Measurements from ENCODE around the gene NCEH1. TPM values are rescaled to one million over a fixed set of nuclear protein-coding genes. Genes with fewer than 3 reads are reported as not detected.

The NCEH1 gene
- total and polyA plus RNA-seq, 3 experiments from 2014 or later, result 3.5 to 12.9 (median 9.1) TPM

DNA sequence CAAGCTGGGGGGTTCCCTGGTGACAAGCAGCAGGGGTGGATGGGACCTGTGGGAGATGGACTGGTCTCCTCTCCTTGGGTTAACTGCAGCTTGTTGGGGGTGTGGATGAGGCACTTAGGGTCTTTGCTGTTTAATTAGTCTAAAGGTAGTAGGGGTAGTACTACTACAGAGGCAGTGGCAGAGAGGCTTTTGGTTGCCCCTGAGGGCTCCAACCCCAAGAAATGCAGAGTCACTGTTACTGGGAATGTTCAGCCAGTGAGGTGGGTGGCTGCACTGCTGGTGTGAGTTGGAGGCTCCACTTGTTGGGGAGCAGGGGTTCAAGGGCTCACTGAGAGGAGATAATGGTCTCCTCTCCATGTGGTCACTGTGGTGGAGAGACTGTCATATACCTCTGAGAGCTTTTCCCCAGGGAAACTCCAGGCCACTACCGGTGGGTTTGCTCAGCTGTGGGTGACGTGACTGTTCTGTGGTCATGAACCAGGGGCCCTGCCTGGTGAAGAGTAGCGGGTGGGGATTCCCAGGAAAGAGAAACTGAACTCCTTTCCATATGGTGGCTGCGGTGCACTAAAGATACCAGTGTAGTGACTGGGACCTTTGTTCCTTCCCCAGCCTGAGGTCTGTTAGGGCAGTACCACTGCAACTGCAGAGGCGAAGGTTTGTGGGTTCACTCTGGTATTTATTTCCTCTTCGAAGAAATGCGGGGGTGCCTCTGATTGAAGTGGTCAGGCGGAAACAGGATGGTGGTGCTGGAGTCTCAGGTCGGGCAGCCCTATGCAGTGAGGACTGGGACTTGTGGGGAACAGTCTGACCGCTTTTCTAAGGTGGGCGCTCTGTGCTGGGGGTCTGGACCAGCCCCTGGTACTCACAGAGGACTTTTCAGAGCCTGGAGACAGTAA, 118.7 kb downstream of the NCEH1 start:
- peak overlapping the region; percentile 39 for H3K4me3 ChIP-seq (ENCODE audit: low read length)
- CTCF ChIA-PET, result interaction anchor here (0.7 to 4.4 kb wide), 3 partner anchors 14 to 131 kb away, joined by 3 to 25 read pairs (median 3); no protein-coding TSS in a partner anchor
- Mint-ChIP-seq H3K4me1 (peaks cover 48 to 70% (median 66%) of the 10 kb centered on the region in 3 donors), H3K36me3 (peaks cover 0 to 1% (median 0%) of the 10 kb centered on the region in 3 donors), H3K4me3 (peak overlapping the region; percentile 28 to 88 (median 79)), H3K9me3 (no peaks in the 10 kb centered on the region), H3K27me3 (no peaks in the 10 kb centered on the region), H3K27ac (peak overlapping the region; percentile 69 to 93 (median 90))
- peak overlapping the region; percentile 4 for H3K27ac ChIP-seq (ENCODE audit: low read depth, low read length)
- DNase-seq, result peak; percentile 49 to 75 (median 71)
- no peaks in the 10 kb centered on the region for H3K9me3 ChIP-seq (ENCODE audit: low read length)
- peaks cover 44% of the 10 kb centered on the region for H3K4me1 ChIP-seq (ENCODE audit: insufficient read depth, low read length)
- H3K27me3 ChIP-seq (ENCODE audit: insufficient read depth, low read length, poor library complexity, severe bottlenecking), result no peaks in the 10 kb centered on the region
- no peaks in the 10 kb centered on the region for H3K36me3 ChIP-seq (ENCODE audit: insufficient read depth, low read length)
- POLR2A ChIA-PET, result interaction anchor here (0.6 kb wide), 1 partner anchor 86 kb away, joined by 4 read pairs; no protein-coding TSS in a partner anchor

GRCh38 chr3:172591125-172591605, 119.7 kb downstream of the NCEH1 start:
- ChIA-PET POLR2A (no interaction called here), CTCF (interaction anchor here (1.0 to 1.1 kb wide), 2 partner anchors 15 to 62 kb away, joined by 3 read pairs; no protein-coding TSS in a partner anchor)
- Histone ChIP-seq H3K4me3 (ENCODE audit: low read length) (peak overlapping the region; percentile 39), H3K36me3 (ENCODE audit: insufficient read depth, low read length) (no peaks in the 10 kb centered on the region), H3K9me3 (ENCODE audit: low read length) (no peaks in the 10 kb centered on the region), H3K4me1 (ENCODE audit: insufficient read depth, low read length) (peaks cover 54% of the 10 kb centered on the region), H3K27ac (ENCODE audit: low read depth, low read length) (peak overlapping the region; percentile 4), H3K27me3 (ENCODE audit: insufficient read depth, low read length, poor library complexity, severe bottlenecking) (no peaks in the 10 kb centered on the region)
- Mint-ChIP-seq H3K4me3 (peak overlapping the region in 5 of 7 donors; percentile 7 to 60 (median 26)), H3K9me3 (no peaks in the 10 kb centered on the region), H3K36me3 (peaks cover 0 to 1% (median 0%) of the 10 kb centered on the region in 3 donors), H3K27me3 (no peaks in the 10 kb centered on the region), H3K27ac (peak overlapping the region; percentile 2 to 90 (median 42)), H3K4me1 (peaks cover 52 to 76% (median 74%) of the 10 kb centered on the region in 3 donors)
- DNase-seq, result no peak

- Mint-ChIP-seq H3K4me3 (peak overlapping the region in 1 of 7 donors; percentile 4), H3K36me3 (peaks cover 0 to 4% (median 1%) of the 10 kb centered on the region in 3 donors), H3K9me3 (no peaks in the 10 kb centered on the region), H3K27me3 (no peaks in the 10 kb centered on the region), H3K27ac (peak overlapping the region in 2 of 8 donors; percentile 31 to 51), H3K4me1 (peaks cover 32 to 75% (median 69%) of the 10 kb centered on the region in 3 donors)
- Histone ChIP-seq H3K27ac (ENCODE audit: low read depth, low read length) (no peak overlapping the region), H3K4me1 (ENCODE audit: insufficient read depth, low read length) (peaks cover 32% of the 10 kb centered on the region), H3K27me3 (ENCODE audit: insufficient read depth, low read length, poor library complexity, severe bottlenecking) (no peaks in the 10 kb centered on the region), H3K4me3 (ENCODE audit: low read length) (no peak overlapping the region), H3K9me3 (ENCODE audit: low read length) (no peaks in the 10 kb centered on the region), H3K36me3 (ENCODE audit: insufficient read depth, low read length) (no peaks in the 10 kb centered on the region)
- DNase-seq, result no peak
- ChIA-PET POLR2A (no interaction called here), CTCF (interaction anchor here (1.7 kb wide), 1 partner anchor 9 kb away, joined by 12 read pairs; no protein-coding TSS in a partner anchor)
These were observed 124.4 kb downstream of the NCEH1 start for GRCh38 chr3:172586436-172586835.

GRCh38 chr3:172585954-172586353, 124.9 kb downstream of the NCEH1 start:
- H3K36me3 ChIP-seq (ENCODE audit: insufficient read depth, low read length), result no peaks in the 10 kb centered on the region
- no peak for DNase-seq
- Mint-ChIP-seq H3K4me1 (peaks cover 32 to 75% (median 69%) of the 10 kb centered on the region in 3 donors), H3K9me3 (no peaks in the 10 kb centered on the region), H3K4me3 (no peak overlapping the region), H3K27ac (no peak overlapping the region), H3K36me3 (peaks cover 0 to 4% (median 1%) of the 10 kb centered on the region in 3 donors), H3K27me3 (no peaks in the 10 kb centered on the region)
- no peak overlapping the region for H3K27ac ChIP-seq (ENCODE audit: low read depth, low read length)
- H3K27me3 ChIP-seq (ENCODE audit: insufficient read depth, low read length, poor library complexity, severe bottlenecking), result no peaks in the 10 kb centered on the region
- H3K4me3 ChIP-seq (ENCODE audit: low read length), result no peak overlapping the region
- CTCF ChIA-PET, result interaction anchor here (1.7 kb wide), 1 partner anchor 10 kb away, joined by 12 read pairs; no protein-coding TSS in a partner anchor
- peaks cover 32% of the 10 kb centered on the region for H3K4me1 ChIP-seq (ENCODE audit: insufficient read depth, low read length)
- POLR2A ChIA-PET, result no interaction called here
- H3K9me3 ChIP-seq (ENCODE audit: low read length), result no peaks in the 10 kb centered on the region

DNA sequence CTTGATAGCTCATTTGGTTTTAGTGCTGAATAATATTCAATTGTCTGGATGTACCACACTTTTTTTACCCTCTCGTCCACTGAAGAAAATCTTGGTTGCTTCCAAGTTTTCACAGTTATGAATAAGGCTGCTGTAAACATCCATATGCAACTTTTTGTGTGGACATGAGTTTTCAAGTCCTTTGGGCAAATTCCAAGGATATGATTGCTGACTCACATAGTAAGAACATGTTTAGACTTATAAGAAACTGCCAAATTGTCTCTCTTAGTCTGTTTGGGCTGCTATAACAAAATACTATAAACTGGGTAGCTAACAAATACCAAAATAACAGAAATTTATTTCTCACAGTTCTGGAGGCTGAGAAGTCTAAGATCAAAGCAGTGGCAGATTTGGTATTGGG, 128.2 kb downstream of the NCEH1 start:
- Mint-ChIP-seq H3K4me1 (peaks cover 59 to 91% (median 86%) of the 10 kb centered on the region in 3 donors), H3K27me3 (no peaks in the 10 kb centered on the region), H3K4me3 (no peak overlapping the region), H3K27ac (no peak overlapping the region), H3K9me3 (no peaks in the 10 kb centered on the region), H3K36me3 (peaks cover 0 to 4% (median 0%) of the 10 kb centered on the region in 3 donors)
- Histone ChIP-seq H3K27me3 (ENCODE audit: insufficient read depth, low read length, poor library complexity, severe bottlenecking) (no peaks in the 10 kb centered on the region), H3K4me1 (ENCODE audit: insufficient read depth, low read length) (peaks cover 57% of the 10 kb centered on the region), H3K27ac (ENCODE audit: low read depth, low read length) (no peak overlapping the region), H3K4me3 (ENCODE audit: low read length) (no peak overlapping the region), H3K36me3 (ENCODE audit: insufficient read depth, low read length) (no peaks in the 10 kb centered on the region), H3K9me3 (ENCODE audit: low read length) (no peaks in the 10 kb centered on the region)
- ChIA-PET POLR2A (no interaction called here), CTCF (no interaction called here)
- DNase-seq, result no peak

DNA sequence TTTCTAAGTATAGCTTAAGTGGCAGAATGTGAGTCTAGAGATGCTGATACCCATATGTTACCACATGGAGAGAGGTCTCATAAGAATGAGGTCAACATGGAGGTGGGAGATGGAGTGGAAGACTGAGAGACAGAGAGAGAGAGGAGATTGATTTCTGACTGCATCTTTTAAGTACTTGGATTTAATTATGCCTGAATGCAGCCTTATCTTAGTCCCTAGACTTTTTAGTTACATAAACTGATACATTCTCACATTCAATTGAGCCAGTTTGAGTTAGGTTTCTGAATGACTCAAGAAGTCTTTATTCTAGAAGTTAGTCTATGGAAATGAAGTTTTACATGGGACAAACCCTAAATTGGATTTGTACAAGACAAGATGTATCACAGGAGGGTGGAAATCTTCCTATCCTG, 129.1 kb downstream of the NCEH1 start:
- peaks cover 61 to 94% (median 86%) of the 10 kb centered on the region in 3 donors for H3K4me1 Mint-ChIP-seq
- Histone ChIP-seq H3K27ac (ENCODE audit: low read depth, low read length) (no peak overlapping the region), H3K27me3 (ENCODE audit: insufficient read depth, low read length, poor library complexity, severe bottlenecking) (no peaks in the 10 kb centered on the region), H3K4me1 (ENCODE audit: insufficient read depth, low read length) (peaks cover 54% of the 10 kb centered on the region), H3K9me3 (ENCODE audit: low read length) (no peaks in the 10 kb centered on the region), H3K4me3 (ENCODE audit: low read length) (no peak overlapping the region), H3K36me3 (ENCODE audit: insufficient read depth, low read length) (no peaks in the 10 kb centered on the region)
- H3K27ac Mint-ChIP-seq, result peak overlapping the region in 5 of 8 donors; percentile 17 to 92 (median 72)
- peaks cover 0 to 4% (median 0%) of the 10 kb centered on the region in 3 donors for H3K36me3 Mint-ChIP-seq
- H3K27me3 Mint-ChIP-seq, result no peaks in the 10 kb centered on the region
- DNase-seq, result no peak
- CTCF ChIA-PET, result no interaction called here
- POLR2A ChIA-PET, result no interaction called here
- peak overlapping the region in 2 of 7 donors; percentile 16 to 72 for H3K4me3 Mint-ChIP-seq
- H3K9me3 Mint-ChIP-seq, result peaks cover 0 to 1% (median 0%) of the 10 kb centered on the region in 5 donors

DNA sequence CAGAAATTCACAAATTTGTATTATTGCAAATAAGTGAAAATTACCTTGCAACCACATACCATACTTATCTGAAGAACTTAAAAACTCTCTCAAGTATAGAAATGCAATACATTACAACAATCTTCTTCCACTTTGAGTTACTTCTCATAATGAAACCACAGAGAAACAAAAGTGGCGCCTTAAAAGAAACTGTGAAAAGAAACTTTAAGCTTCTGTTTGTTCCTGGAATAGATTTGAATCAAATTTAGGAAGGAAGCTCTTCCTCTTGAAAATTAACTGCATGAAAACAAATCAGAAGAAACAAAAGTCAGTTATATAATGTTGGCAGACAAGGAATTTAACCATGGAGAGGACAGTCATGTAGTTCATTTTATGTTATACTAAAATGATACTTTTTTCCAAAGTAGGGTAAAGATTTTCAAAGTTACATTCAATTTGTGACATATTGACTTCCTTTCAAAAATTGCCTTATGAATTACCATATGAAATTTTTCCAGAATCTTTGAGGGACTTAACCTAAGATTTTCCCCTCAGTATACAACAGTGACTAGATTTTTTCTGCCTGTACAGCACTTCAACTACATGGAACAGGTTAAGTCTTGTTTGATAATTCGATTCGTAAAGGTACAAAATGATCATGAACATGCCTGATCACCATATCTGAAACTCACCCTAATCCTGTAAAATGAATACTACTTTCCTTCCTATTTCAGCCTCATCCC, 130.0 kb downstream of the NCEH1 start:
- Histone ChIP-seq H3K27ac (ENCODE audit: low read depth, low read length) (no peak overlapping the region), H3K27me3 (ENCODE audit: insufficient read depth, low read length, poor library complexity, severe bottlenecking) (no peaks in the 10 kb centered on the region), H3K4me1 (ENCODE audit: insufficient read depth, low read length) (peaks cover 44% of the 10 kb centered on the region), H3K4me3 (ENCODE audit: low read length) (peak overlapping the region; percentile 25), H3K9me3 (ENCODE audit: low read length) (no peaks in the 10 kb centered on the region), H3K36me3 (ENCODE audit: insufficient read depth, low read length) (no peaks in the 10 kb centered on the region)
- Mint-ChIP-seq H3K27ac (peak overlapping the region; percentile 11 to 92 (median 80)), H3K4me3 (peak overlapping the region in 6 of 7 donors; percentile 42 to 72 (median 62)), H3K9me3 (peaks cover 0 to 1% (median 0%) of the 10 kb centered on the region in 5 donors), H3K27me3 (no peaks in the 10 kb centered on the region), H3K36me3 (peaks cover 0 to 8% (median 0%) of the 10 kb centered on the region in 3 donors), H3K4me1 (peaks cover 56 to 85% (median 77%) of the 10 kb centered on the region in 3 donors)
- no peak for DNase-seq
- ChIA-PET POLR2A (no interaction called here), CTCF (no interaction called here)

Data from CD8-positive, alpha-beta memory T cell (primary cell).